Fibroblast of peridontal ligament (primary cell): ENCODE measurements around the gene ACBD7.

Source experiments
- DNase-seq: peaks from one replicate; pipeline ENCODE4 v3.0.0-alpha.2; 2010; ENCODE audit errors: extremely low read depth

Gene ACBD7

GRCh38 chr10:15091418-15091817 lies 2.8 kb upstream of the ACBD7 start:
- no peak for DNase-seq

- DNase-seq = peak; percentile 99
Measured at GRCh38 chr10:15084502-15084922, 4.1 kb downstream of the ACBD7 start.

GRCh38 chr10:15083674-15084501 lies 4.7 kb downstream of the ACBD7 start:
- DNase-seq = no peak

- DNase-seq = no peak
Measured at GRCh38 chr10:15075421-15075820, 13.2 kb downstream of the ACBD7 start.

- DNase-seq = no peak
Measured at GRCh38 chr10:15072358-15072757, 16.2 kb downstream of the ACBD7 start.

- DNase-seq = no peak
Measured at GRCh38 chr10:15069230-15069629, 19.3 kb downstream of the ACBD7 start.

GRCh38 chr10:15068802-15069201 lies 19.8 kb downstream of the ACBD7 start:
- peak; percentile 72 for DNase-seq

- no peak for DNase-seq
Measured at GRCh38 chr10:15067154-15067553, 21.4 kb downstream of the ACBD7 start.

GRCh38 chr10:15060638-15061037 lies 27.9 kb downstream of the ACBD7 start:
- no peak for DNase-seq

GRCh38 chr10:15059914-15060313 lies 28.7 kb downstream of the ACBD7 start:
- no peak for DNase-seq

- DNase-seq = no peak
Measured at GRCh38 chr10:15058689-15059088, 29.9 kb downstream of the ACBD7 start.

- no peak for DNase-seq
Measured at GRCh38 chr10:15053061-15053460, 35.5 kb downstream of the ACBD7 start.

GRCh38 chr10:15052121-15052520 lies 36.5 kb downstream of the ACBD7 start:
- peak; percentile 30 for DNase-seq

- DNase-seq = no peak
Measured at GRCh38 chr10:15049533-15049932, 39.0 kb downstream of the ACBD7 start.

GRCh38 chr10:15046626-15047025 lies 42.0 kb downstream of the ACBD7 start:
- DNase-seq = peak; percentile 67

GRCh38 chr10:15045380-15045779 lies 43.2 kb downstream of the ACBD7 start:
- no peak for DNase-seq

- DNase-seq = no peak
Measured at GRCh38 chr10:15043674-15044073, 44.9 kb downstream of the ACBD7 start, which contains the start of gene OLAH. TSS of gene OLAH (plus strand) at chr10:15043943. CDS start at chr10:15047289, 3,346 bp downstream.

- no peak for DNase-seq
Measured at GRCh38 chr10:15038416-15038815, 50.2 kb downstream of the ACBD7 start.

- DNase-seq = no peak
Measured at GRCh38 chr10:15037691-15038090, 50.9 kb downstream of the ACBD7 start.

GRCh38 chr10:15035385-15036301 lies 52.9 kb downstream of the ACBD7 start:
- peak; percentile 54 for DNase-seq

GRCh38 chr10:15027741-15028140 lies 60.8 kb downstream of the ACBD7 start:
- no peak for DNase-seq
